Right renal cortex interstitium (tissue), 3 donors: ENCODE results near the gene MRPL58. TPM values are rescaled to one million over a fixed set of nuclear protein-coding genes. Genes with fewer than 3 reads are reported as not detected.
"Not testable (repeated sequence)": the region's sequence is repeated elsewhere in the genome, so short reads cannot be mapped to it uniquely, and the experiment has no call there.

ENCODE experiments used
- DNase-seq, 3 donors: peaks; one replicate each; pipeline ENCODE4 v3.0.0-alpha.2; 2013; ENCODE audit warnings: low read depth in 3 of 3, low spot score in 2 of 3
- polyA plus RNA-seq, 3 donors: library from polyadenylated mRNA; unstranded; fragments of 120-200 nt; gene quantifications; one replicate each; pipeline ENCODE4 v1.2.1, GENCODE V29; 2013; ENCODE audit not compliant: insufficient read length in 3 of 3

The MRPL58 gene
- polyA plus RNA-seq, 3 donors: 24.1 to 28.1 (median 27.5) TPM

DNA sequence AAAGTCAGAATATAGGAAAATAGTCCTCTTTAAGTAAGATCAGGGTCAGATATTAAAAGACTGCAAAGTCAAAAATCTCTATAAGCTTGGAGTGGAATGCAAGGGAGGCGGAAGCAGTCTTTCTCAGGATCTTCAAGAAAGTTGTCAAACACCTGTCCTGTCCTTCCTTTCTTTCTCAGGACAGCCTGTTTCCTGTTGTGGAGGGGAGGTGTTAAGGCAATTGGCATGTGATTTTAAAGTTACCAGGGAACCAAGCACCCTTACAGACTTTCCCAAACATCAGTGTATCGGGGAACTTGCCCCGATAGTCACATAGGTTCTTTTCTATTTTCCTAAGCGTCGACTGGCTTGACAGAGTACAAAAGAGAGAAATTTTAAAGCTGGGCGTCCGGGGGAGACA lies 32.2 kb downstream of the MRPL58 start:
- DNase-seq: no peak

DNA sequence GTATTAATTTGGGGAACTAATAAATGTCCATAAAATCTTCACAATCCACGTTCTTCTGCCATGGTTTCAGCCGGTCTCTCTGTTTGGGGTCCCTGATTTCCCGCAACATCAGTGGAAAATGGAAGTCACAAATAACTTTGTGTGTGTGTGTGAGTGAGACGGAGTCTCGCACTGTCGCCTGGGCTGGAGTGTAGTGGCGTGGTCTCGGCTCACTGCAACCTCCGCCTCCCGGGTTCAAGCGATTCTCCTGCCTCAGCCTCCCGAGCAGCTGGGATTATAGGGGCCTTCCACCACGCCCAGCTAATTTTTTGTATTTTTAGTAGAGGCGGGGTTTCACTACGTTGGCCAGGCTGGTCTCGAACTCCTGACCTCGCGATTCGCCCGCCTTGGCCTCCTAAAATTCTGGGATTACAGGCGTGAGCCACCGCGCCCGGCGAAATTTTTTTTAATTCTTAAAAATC lies 33.5 kb downstream of the MRPL58 start:
- not testable (repeated sequence) for DNase-seq

DNA sequence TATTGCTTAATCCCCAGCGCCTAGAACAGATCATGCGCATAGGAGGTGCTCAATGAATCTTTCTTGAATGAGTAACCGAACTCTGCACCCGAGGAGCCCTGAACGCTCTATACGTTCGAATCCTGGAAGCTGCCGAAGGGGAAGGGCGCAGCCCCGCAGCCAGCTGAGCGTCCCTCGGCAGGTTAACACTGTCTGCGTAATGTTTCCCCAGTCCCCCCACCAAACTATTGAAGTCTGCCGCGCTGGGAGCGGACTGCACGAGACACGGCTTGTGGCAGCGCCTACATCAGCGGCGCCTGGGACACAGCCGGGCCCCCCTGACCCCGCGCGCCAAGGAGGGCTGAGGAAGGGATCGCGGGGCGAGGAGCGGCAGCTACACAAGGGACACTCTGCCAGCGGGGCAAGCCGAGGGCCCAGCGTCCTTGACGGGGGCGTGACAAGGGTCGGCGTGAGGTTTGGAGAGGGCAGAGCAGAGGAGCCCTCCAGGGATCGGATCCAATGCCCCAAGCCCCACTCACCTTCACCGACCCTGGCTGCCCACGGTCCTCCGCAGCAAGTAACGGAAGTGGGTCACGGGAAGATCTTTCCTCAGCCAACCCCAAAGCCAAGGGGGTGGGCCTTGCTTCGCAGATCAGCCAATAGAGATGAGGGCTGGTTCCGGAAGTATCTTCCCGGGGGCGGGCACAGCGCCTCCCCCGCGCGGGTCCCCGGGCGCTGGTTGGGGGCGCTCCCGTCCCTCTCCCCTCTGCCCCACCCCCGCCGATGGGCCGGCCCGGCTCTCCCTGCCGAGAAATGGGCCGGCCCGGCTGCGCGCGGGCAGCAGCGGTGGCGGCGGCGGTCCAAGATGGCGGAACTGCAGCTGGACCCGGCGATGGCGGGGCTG lies 34.2 kb downstream of the MRPL58 start, which contains the start of the genes ATP5PD and KCTD2:
Gene ATP5PD, minus strand, starts transcription at position 563 of the 883 bp plus-strand sequence. CDS start 4,319 bp downstream, outside the sequence.
Gene KCTD2, plus strand, starts transcription at position 819 of the 883 bp plus-strand sequence. Its CDS starts 26 bp downstream, at position 845.
- peak; percentile 88 to 92 (median 91) for DNase-seq

DNA sequence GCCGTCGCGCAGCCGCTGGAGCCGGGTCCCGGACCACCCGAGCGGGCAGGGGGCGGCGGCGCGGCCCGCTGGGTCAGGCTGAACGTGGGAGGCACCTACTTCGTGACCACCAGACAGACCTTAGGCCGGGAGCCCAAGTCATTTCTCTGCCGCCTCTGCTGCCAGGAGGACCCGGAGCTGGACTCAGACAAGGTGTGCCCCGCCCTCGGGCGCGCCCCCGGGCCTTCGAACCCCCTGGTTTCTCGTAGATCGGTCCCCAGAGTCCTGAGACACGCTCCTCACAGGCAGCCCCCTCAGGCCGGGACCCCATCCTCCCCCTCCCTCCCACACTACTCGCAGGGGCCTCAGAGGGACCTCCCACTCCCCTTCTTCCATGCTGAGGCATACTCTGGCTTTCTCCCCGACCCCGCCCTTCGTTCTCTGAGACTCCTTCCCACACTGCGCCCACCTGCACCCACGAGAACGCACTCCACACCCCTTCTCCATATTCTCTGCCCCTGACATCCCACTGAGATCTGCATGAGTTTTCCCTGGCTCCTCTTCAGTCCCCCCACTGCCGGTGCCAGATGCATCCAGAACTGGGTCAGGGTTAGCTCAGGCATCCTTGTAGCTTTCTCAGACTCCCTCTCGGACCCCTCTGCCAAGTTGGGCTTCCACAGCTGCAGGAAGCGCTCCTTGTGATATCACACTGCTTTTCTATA lies 35.1 kb downstream of the MRPL58 start:
- no peak for DNase-seq

DNA sequence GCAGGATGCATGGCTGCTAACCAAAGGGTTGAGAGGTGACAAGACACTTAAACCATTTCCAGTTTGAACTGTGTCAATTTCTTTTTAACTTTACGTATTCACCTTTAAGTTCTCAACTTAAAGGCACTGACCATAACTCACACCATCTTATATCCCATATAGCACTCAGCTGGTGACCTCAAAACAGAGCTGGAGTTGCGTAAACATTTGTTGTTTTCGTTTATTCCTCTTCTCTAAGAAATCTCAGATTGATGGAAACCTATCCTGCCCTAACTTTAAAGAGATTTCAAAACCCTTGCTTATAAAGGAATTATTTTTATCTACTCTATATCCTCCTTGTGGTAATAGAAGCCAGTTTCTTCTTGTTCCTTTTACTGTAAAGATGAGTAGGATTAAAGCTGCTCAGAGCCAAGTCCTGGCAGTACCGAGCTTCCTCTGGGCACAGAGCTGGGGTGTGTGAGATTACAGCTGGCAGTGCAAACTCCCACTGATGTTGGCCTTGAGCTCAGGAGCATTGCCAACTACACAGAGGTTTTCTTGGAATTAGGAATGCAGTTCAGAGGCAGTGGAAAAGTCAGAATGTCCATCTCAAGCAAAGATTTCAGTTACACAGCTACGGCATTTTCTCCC lies 35.9 kb downstream of the MRPL58 start:
- DNase-seq: no peak

DNA sequence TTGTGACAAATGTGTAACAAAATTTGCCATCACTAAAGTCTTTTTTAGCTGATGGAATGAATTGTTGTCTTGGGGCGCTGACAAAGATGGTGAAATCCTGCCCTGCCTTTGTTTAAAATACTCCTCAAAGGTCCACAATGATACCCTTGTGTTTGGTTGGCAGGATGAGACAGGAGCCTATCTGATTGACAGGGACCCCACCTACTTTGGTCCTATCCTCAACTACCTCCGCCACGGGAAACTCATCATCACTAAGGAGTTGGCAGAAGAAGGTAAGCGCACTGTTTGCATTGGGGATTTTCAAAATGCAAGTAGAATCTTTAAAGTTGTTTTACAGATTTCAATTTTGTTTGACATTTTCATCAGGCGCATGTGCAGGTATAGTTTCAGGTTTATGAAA lies 36.6 kb downstream of the MRPL58 start:
- no peak for DNase-seq

DNA sequence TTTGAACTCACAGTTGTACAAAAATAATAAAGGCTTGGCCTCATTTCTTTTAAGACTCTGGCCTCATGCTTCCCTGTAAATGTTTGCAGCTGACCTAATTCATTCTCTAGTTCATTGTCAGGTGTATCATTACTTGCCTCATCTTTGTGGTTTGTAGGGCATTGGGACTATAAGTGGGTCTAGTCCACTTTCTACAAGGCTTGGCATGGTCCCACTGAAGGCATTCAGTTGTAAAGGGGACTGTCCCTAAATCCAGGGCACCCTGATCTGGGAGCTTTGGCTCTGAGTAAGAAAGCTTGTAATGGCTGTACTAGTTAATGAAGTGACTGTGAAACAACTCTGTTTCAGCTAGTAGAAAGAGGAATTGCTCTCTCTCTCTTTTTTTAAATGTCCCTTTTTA lies 37.2 kb downstream of the MRPL58 start:
- no peak for DNase-seq

DNA sequence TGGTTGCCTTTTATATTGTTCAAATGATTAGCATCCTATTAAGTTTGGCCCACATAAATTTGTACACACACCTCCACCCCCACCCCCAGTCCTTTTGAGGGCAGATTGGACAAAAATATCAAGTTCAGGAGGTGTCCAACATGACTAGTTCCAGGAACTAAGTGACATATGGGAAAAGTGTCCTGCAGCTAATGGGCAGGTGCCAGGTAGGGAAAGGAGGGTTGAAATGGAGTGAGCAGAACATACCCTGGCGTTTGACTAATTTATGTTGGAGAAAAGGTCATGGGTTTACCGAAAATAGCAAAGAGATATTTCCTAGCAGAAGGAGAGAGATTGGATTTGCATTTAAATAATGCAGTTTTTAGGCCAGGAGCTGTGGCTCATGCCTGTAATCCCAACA lies 39.5 kb downstream of the MRPL58 start:
- no peak for DNase-seq

DNA sequence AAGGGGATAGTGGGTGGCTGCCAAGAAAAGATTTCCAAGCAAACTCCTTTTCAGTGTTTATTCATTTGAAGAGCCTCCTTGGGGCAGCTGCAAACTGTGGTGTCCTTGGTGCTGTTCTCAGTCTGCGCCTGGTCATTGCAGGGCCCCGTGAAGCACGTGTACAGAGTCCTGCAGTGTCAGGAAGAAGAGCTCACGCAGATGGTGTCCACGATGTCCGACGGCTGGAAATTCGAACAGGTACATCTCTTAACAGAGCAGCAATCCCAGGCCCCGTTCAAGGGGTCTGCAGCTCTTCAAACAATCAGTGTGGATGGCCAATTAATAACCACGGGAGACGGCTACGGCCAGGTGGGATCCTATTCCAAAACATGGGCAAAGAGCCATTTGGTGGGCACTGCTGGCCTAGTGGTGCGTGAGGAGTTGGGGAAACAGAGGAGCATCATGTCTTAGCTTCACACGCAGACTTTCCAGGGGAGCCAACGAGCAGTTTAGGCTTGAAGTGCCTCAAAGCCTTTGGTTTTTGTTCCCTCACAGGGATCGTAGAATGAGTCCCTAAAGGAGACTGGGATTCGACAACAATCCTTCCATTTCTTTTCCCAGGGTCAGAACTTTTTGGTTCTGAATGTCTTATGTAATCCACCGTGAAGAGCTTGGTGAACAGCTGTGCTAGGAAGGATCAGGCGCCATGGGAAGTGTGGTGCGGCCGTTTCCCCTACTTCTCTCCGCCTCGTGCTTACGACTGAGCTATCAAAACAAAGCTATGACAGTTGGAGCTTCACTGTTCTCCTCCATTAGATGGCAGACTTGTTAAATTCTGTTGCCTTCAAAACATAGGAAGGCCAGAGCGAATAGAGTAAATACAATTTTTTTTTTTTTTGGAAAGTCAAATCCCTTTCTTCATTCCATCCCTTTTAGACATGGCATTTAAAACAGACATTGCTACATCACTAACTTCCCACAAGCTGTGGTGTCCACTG lies 47.2 kb downstream of the MRPL58 start:
- peak in 1 of 3 donors; percentile 18 for DNase-seq

DNA sequence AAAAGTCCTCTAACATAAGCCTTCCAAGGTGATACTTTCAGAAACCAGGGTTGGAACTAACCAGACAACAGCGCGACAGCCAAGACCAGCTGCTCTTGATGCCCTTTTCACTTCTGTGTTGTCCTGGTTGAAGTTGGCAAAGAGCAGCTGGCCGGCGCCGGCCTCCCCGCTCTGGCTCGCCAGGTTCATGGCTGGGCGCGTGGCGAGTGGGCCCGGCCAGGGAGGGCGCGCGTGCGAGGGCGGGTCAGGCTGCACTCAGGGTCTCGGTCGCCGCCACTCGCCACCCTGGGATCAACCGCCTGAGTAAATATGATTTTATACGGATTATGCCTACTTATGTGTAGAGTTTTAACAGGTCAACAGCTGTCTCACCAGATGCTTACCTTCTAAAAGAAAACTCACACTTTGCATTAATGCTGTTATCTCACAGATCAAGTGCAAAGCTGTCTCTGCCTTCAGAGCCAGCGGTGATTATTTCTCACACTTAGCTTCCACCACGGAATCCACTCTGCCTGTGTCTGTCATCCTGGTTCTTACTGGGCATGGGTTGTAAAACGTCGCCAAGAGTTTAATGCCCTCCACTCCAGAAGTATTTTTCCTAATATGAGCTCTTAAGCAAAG lies 48.1 kb downstream of the MRPL58 start:
- no peak for DNase-seq

DNA sequence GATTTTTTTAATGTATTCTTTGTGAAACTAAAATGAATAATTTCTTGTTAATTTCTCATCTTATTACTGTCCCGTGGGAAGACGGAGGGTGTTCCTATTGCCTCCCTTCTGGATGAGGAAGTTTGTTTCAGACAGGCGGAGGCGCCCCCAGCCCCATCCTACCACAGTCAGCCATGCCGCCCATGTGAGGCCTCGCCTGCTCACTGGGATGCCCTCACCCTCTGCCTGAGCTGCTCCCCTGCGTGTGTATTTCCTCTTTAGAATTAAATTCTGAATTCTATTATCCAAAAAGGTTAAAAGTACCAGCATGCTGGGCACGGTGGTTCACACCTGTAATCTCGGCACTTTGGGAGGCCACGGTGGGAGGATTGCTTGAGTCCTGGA lies 48.6 kb downstream of the MRPL58 start:
- no peak for DNase-seq

DNA sequence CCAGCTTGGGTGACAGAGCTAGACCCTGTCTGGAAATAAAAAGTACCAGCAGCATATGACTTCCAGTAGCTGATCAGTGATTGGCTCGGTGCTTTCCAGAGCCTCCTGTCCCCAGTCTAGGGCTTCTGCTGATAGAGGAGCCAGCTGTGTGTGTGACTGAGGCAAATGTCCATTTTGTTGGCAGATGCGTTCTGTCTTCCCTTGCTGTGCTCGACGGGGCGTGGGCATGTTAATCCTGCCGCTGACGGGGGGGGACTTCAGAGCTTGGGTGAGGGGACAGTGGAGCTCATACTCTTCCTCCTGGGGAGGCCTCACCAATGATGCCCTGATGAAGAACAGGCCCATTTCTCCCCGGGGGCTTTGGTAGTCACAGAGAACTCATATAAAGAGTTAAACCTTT lies 49.1 kb downstream of the MRPL58 start:
- DNase-seq: no peak

DNA sequence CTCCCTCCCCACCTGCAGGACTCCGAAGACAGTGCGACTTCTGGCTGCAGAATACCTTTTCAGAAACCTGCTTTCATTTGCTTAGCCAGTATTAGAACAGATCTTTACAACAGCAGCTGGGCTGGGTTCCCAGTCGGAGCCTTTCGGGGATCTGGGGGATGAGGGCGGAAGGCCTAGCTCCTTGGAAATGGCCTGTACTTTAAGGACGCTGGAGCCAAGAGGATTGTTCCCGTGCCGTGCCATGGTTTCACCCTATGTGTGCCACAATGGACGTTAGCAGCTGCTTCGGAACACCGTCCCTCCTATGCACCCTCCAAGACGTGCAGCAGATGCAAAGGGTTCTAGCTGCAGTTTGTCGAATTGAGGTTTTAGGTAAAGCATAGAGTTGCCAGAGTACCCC lies 50.7 kb downstream of the MRPL58 start:
- DNase-seq: no peak

DNA sequence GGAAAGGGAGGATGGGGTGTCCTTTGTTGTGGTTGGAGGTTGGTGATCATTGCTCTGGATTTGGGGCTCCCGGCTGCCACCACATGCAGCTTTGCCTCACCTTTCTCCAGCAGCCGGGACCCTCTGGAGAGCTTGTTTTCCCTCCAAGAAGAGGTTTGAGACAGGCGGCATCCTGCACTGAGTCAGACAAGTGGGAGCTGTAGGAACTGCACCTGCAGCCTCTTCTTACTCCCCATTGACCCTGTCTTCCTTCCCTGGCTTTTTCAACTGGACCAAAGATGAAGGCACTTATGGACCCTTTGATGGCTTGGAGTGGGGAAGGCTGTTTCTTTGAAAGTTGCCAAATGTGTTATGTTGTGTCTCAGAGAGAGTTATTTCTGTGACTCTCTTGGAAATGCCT lies 51.2 kb downstream of the MRPL58 start:
- DNase-seq: no peak

DNA sequence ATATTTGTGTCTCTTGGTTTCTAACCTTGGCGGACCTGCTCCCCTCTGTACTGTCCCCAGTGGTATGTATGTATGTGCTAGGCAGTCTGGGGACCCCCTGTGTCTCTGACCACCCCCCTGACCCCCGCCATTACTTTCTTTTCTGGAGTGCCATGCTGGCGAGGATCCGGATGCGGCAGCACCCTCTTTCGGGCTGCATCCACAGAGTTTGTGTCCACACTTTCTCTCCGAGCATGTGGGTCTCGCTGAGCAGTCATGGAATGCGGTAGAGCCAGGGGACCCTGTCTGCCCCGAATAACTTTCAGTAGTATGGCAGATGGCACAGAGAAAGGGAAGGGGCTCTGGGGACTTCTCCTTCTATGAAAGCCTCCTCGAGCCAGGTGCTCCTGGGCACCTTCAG lies 51.6 kb downstream of the MRPL58 start:
- no peak for DNase-seq

DNA sequence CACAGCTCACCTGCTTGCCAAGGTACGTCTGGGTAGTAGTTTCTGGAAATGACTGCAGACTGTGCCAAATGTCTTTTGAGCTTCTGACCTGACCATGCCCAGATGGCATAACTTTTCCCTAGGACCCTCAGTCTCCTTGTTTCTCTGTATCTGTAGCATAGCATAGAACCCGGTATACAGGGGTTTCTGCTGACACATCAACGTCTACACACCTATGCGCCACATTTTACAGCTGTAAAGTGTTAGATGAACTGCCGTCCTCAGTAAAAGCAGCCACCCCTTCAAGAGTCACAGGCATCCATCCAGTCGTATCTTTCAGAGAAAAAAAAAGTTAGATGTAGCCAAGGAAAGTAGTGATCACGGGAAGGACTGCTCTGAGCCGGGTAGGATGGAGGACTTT lies 52.0 kb downstream of the MRPL58 start:
- no peak for DNase-seq

DNA sequence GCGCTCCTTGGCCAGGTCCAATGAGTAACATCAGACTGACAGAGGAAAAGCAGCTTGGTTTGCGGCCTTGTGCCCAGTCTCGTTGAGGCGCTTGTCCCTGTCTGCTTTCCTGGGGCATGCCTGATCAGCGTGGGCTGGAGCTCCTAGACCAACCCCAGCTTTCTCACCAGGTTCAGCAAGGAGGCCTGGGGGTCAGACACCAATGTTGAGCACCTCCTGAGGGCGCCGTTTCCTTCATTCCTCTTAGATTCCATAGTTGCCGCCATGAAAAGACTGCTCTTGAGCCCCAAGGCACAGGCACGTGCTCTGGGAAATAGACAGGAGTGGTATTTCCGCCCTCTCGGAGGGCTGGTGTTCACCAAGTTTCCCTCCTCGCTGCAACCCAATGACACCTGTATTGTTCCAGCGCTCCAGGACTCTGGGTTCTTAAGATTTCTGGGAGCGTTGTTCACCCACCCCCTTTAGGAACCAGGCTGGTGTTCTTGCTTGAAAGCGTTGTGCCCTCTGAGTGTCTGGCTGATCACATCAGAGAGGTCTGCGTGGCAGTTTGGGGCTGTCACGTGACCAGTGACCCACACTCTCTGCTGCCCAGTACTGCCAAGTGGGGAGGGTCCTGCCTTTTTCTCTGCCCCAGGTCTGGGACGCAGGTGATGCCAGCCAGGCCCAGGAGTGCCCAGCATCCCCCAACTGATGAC lies 52.5 kb downstream of the MRPL58 start:
- no peak for DNase-seq

DNA sequence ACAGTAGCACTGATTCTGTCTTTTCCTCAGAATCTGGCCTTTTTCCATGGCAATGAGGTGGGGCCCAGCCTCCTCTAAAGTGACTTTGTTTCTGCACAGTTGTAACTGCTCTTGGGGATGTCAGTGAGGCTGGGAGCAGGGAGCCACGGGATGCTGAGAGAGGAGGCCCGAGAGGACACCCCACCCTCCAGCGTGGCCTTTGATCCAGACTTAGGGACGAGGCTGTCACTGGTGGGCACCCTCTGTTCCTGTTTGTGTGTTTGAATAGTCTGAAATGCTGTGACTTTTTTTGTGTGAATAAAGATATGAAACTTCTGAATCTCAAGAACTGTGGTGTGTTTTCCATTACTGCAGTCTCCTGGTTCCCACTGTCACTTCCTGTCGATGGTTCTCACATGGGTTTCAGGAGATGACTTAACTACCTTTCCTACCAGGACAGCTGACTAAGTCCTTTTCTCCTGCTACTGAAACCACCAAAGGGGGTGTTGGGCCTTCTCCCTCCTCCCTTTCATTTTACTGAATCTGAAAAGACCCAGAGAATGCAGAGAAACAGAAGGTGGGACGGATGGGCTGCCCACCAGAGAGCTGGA lies 53.2 kb downstream of the MRPL58 start:
- no peak for DNase-seq

DNA sequence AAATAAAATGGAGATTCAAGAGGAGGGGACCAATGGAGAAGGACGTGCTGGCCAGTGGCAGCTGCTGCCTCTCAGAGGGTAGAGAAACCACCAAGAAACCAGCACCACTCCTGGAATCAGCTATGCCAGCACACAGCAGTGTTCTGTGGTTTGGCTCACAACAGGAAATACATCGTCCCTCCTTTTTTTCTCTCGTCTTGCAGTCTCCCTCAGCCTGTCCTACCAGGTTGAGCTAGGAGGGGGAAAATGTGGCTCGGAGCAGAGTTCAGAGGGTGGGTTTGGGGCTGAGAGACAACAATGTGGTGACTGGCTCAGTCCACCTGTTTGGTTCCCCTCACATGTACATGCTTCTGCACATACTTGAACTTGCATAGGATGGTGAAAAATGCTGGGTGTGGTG lies 55.4 kb downstream of the MRPL58 start:
- DNase-seq: no peak
